Muscle layer of colon (tissue), 2 donors: ENCODE measurements around the gene PCSK6.
"Not testable (repeated sequence)": the region's sequence is repeated elsewhere in the genome, so short reads cannot be mapped to it uniquely, and the experiment has no call there.

Experiments used
- H3K27ac ChIP-seq: one replicate; pipeline ENCODE4 v1.7.0; 2013; ENCODE audit warnings: low read depth, mild to moderate bottlenecking, low read length, moderate library complexity
- H3K27me3 ChIP-seq, 2 donors: one replicate each; pipeline ENCODE4 v1.7.0; 2013; ENCODE audit warnings: low read length in 2 of 2, mild to moderate bottlenecking in 2 of 2; ENCODE audit not compliant: insufficient read depth in 2 of 2, control insufficient read depth in 1 of 2
- H3K36me3 ChIP-seq: one replicate; pipeline ENCODE4 v1.7.0; 2013; ENCODE audit warnings: mild to moderate bottlenecking, low read length; ENCODE audit not compliant: insufficient read depth
- H3K4me1 ChIP-seq: one replicate; pipeline ENCODE4 v1.7.0; 2013; ENCODE audit warnings: mild to moderate bottlenecking, low read length; ENCODE audit not compliant: insufficient read depth
- H3K4me3 ChIP-seq, 2 donors: one replicate each; pipeline ENCODE4 v1.7.0; 2013; ENCODE audit warnings: low read length in 2 of 2, low read depth in 1 of 2, mild to moderate bottlenecking in 1 of 2, moderate library complexity in 1 of 2
- H3K9ac ChIP-seq: one replicate; pipeline ENCODE4 v1.7.0; 2013; ENCODE audit warnings: low read length
- H3K9me3 ChIP-seq: one replicate; pipeline ENCODE4 v1.7.0; 2013; ENCODE audit warnings: mild to moderate bottlenecking, low read length
- donor health status: abdominal sarcoma.
- donor health status: Adenocarcinoma of cecum.

PCSK6 gene

GRCh38 chr15:101347454-101347853 lies 142.1 kb downstream of the PCSK6 start:
- H3K4me3 ChIP-seq: no peak overlapping the region
- no peaks in the 10 kb centered on the region for H3K4me1 ChIP-seq
- H3K27ac ChIP-seq: no peak overlapping the region
- no peak overlapping the region for H3K9ac ChIP-seq
- no peaks in the 10 kb centered on the region for H3K9me3 ChIP-seq
- H3K27me3 ChIP-seq: no peaks in the 10 kb centered on the region
- H3K36me3 ChIP-seq: no peaks in the 10 kb centered on the region

GRCh38 chr15:101346928-101347327 lies 142.6 kb downstream of the PCSK6 start:
- Histone ChIP-seq H3K36me3 (no peaks in the 10 kb centered on the region), H3K9ac (no peak overlapping the region), H3K4me1 (no peaks in the 10 kb centered on the region), H3K9me3 (no peaks in the 10 kb centered on the region), H3K27me3 (no peaks in the 10 kb centered on the region), H3K27ac (no peak overlapping the region), H3K4me3 (no peak overlapping the region)

GRCh38 chr15:101342056-101342455 lies 147.5 kb downstream of the PCSK6 start:
- Histone ChIP-seq H3K27ac (no peak overlapping the region), H3K9me3 (no peaks in the 10 kb centered on the region), H3K36me3 (no peaks in the 10 kb centered on the region), H3K9ac (no peak overlapping the region), H3K4me1 (no peaks in the 10 kb centered on the region), H3K27me3 (no peaks in the 10 kb centered on the region), H3K4me3 (no peak overlapping the region)

- Histone ChIP-seq H3K9me3 (no peaks in the 10 kb centered on the region), H3K27me3 (no peaks in the 10 kb centered on the region)
These were observed 150.9 kb downstream of the PCSK6 start for GRCh38 chr15:101338502-101339057.

GRCh38 chr15:101337976-101338375 lies 151.5 kb downstream of the PCSK6 start:
- no peaks in the 10 kb centered on the region for H3K27me3 ChIP-seq
- H3K36me3 ChIP-seq: no peaks in the 10 kb centered on the region
- H3K27ac ChIP-seq: no peak overlapping the region
- no peak overlapping the region for H3K9ac ChIP-seq
- no peak overlapping the region for H3K4me3 ChIP-seq
- no peaks in the 10 kb centered on the region for H3K4me1 ChIP-seq
- H3K9me3 ChIP-seq: no peaks in the 10 kb centered on the region

More at GRCh38 chr15:101338502-101339057, 150.9 kb downstream of the PCSK6 start:
- no peaks in the 10 kb centered on the region for H3K4me1 ChIP-seq
- no peaks in the 10 kb centered on the region for H3K36me3 ChIP-seq
- no peak overlapping the region for H3K27ac ChIP-seq
- no peak overlapping the region for H3K4me3 ChIP-seq
- no peak overlapping the region for H3K9ac ChIP-seq

GRCh38 chr15:101333907-101334789 lies 155.4 kb downstream of the PCSK6 start:
- H3K4me3 ChIP-seq, H3K36me3 ChIP-seq, H3K27me3 ChIP-seq, H3K4me1 ChIP-seq, H3K27ac ChIP-seq, H3K9me3 ChIP-seq, H3K9ac ChIP-seq: not testable (repeated sequence)

- no peak overlapping the region for H3K4me3 ChIP-seq
- H3K36me3 ChIP-seq: no peaks in the 10 kb centered on the region
- no peaks in the 10 kb centered on the region for H3K4me1 ChIP-seq
- H3K27me3 ChIP-seq: no peaks in the 10 kb centered on the region
- no peak overlapping the region for H3K27ac ChIP-seq
- H3K9ac ChIP-seq: no peak overlapping the region
- no peaks in the 10 kb centered on the region for H3K9me3 ChIP-seq
These were observed 157.4 kb downstream of the PCSK6 start for GRCh38 chr15:101332061-101332467.

GRCh38 chr15:101329867-101330380 lies 159.6 kb downstream of the PCSK6 start:
- H3K27ac ChIP-seq: no peak overlapping the region
- no peaks in the 10 kb centered on the region for H3K4me1 ChIP-seq
- H3K9me3 ChIP-seq: no peaks in the 10 kb centered on the region
- no peak overlapping the region for H3K9ac ChIP-seq
- H3K4me3 ChIP-seq: no peak overlapping the region
- H3K27me3 ChIP-seq: no peaks in the 10 kb centered on the region
- no peaks in the 10 kb centered on the region for H3K36me3 ChIP-seq

GRCh38 chr15:101329309-101329863 lies 160.1 kb downstream of the PCSK6 start:
- Histone ChIP-seq H3K27ac (no peak overlapping the region), H3K9me3 (no peaks in the 10 kb centered on the region), H3K36me3 (no peaks in the 10 kb centered on the region), H3K4me1 (no peaks in the 10 kb centered on the region), H3K9ac (no peak overlapping the region), H3K4me3 (no peak overlapping the region), H3K27me3 (no peaks in the 10 kb centered on the region)

- no peak overlapping the region for H3K27ac ChIP-seq
- no peaks in the 10 kb centered on the region for H3K9me3 ChIP-seq
- no peaks in the 10 kb centered on the region for H3K27me3 ChIP-seq
- no peaks in the 10 kb centered on the region for H3K36me3 ChIP-seq
- H3K4me1 ChIP-seq: no peaks in the 10 kb centered on the region
- no peak overlapping the region for H3K9ac ChIP-seq
- no peak overlapping the region for H3K4me3 ChIP-seq
These were observed 161.5 kb downstream of the PCSK6 start for GRCh38 chr15:101328001-101328400.

- no peak overlapping the region for H3K27ac ChIP-seq
- H3K4me1 ChIP-seq: no peaks in the 10 kb centered on the region
These were observed 162.3 kb downstream of the PCSK6 start for GRCh38 chr15:101327147-101327740.

More at GRCh38 chr15:101327147-101327740, 162.3 kb downstream of the PCSK6 start:
- Histone ChIP-seq H3K4me3 (no peak overlapping the region), H3K27me3 (no peaks in the 10 kb centered on the region), H3K9me3 (no peaks in the 10 kb centered on the region), H3K36me3 (no peaks in the 10 kb centered on the region), H3K9ac (no peak overlapping the region)
